IPS DF 19.7 (cell line): ENCODE data around the gene KCTD7.
"Not testable (repeated sequence)": the region's sequence is repeated elsewhere in the genome, so short reads cannot be mapped to it uniquely, and the experiment has no call there.

Source experiments
- DNase-seq: peaks from one replicate; pipeline ENCODE4 v3.0.0-alpha.2; 2013; ENCODE audit warnings: low read depth, low spot score

Gene KCTD7

GRCh38 chr7:66615699-66616098 is 13.0 kb upstream of the KCTD7 start:
- DNase-seq = no peak

- no peak for DNase-seq
These were observed 11.4 kb upstream of the KCTD7 start for GRCh38 chr7:66617295-66617694.

DNA sequence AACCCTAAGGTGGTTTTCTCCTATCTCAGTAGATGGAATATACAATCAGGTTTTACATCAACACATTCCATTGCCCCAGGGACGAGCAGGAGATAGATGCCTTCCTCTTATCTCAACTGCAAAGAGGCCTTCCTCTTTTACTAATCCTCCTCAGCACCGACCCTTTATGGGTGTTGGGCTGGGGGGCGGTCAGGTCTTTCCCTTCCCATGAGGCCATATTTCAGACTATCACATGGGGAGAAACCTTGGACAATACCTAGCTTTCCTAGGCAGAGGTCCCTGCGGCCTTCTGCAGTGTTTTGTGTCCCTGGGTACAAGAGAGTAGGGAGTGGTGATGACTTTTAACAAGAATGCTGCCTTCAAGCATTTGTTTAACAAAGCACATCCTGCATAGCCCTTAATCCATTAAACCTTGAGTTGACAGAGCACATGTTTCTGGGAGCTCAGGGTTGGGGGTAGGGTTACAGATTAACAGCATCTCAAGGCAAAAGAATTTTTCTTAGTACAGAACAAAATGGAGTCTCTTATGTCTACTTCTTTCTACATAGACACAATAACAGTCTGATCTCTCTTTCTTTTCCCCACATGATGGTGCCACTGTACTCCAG is 9.2 kb upstream of the KCTD7 start:
- peak; percentile 64 for DNase-seq

DNA sequence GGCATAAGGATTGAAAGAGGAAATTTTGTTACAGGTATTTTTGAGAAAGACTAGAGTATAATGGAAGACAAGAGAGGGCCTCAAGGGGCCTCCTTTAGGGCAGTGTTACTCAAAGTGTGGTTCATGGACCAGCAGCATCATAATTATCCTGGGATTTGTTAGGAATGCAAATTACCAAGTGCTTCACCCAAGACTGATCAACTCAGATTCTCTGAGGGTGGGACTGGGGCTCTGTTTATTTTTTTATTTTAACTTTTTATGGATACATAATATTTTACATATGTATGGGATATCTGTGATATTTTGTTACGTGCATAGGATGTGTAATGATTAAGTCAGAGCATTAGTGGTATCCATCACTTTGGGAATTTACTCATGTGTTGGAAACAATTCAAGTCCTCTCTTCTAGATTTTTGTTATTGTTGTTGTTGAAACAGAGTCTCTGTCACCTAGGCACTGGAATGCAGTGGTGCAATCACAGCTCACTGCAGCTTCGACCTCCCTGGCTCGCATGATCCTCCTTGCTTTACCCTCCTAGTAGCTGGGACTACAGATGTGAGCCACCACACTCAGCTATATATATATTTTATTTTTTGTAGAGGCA is 2.2 kb upstream of the KCTD7 start:
- no peak for DNase-seq

DNA sequence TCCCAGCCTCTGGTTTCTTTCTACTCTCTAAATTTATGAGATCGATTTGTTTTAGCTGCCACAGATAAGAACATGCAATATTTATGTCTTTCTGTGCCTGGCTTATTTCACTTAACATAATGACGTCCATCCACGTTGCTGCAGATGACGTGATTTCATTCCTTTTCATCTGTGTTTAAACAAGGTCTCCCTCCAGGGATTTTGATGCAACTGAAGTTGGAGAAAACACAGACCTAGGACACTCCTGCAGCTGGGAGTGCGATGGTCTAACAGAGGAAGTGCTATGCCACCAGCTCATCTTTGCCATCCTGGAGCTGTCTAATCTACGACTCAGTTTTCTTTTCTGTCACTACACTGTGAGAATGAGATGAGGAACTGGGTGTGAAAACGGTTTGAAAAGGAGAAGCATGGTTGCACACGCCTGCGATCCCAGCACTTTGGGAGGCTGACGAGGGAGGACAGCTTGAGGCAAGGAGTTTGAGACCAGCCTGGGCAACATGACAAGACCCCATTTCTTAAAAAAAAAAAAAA is 1.5 kb upstream of the KCTD7 start:
- no peak for DNase-seq

GRCh38 chr7:66627881-66628360 is 760 bp upstream of the KCTD7 start:
- no peak for DNase-seq

GRCh38 chr7:66629222-66630062 is 761 bp downstream of the KCTD7 start:
- no peak for DNase-seq

DNA sequence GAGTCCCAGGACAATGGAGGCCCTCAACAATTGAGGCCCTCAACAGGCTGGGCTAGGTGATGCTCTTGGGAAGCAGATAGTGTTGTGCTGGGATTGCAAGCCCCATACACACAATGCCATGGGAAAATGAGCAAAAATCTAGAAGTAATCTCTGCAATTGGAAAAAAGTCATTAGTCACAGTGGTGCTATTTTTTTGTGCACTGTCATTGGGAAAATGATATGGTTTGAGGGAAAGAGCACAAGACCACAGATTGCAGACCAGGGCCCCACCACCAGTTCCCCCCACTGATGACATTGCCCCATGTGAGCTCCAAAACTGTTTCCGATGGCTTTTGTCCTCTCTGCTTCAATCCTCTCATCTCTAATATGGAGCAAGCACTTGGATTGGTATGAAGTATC is 1.9 kb downstream of the KCTD7 start:
- no peak for DNase-seq

- no peak for DNase-seq
These were observed 2.8 kb downstream of the KCTD7 start for GRCh38 chr7:66631471-66631870.

DNA sequence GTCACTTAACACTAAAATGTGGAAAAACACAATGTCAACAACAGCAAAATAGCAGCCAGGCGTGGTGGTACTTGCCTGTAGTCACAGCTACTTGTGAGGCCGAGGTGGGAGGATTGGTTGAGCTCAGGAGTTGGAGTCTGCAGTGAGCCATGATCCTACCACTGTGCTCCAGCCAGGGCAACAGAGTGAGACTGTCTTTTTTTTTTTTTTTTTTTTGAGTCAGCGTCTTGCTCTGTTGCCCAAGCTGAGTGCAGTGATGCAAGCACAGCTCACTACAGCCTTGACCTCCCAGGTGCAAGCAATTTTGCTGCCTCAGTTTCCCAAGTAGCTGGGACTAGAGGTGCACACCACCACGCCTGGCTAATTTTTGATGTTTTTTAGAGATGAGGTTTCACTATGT is 6.1 kb downstream of the KCTD7 start:
- DNase-seq = no peak

- not testable (repeated sequence) for DNase-seq
These were observed 6.8 kb downstream of the KCTD7 start for GRCh38 chr7:66635322-66635981.

GRCh38 chr7:66635982-66636546 is 7.4 kb downstream of the KCTD7 start:
- DNase-seq = not testable (repeated sequence)

GRCh38 chr7:66638309-66639099 is 9.8 kb downstream of the KCTD7 start:
- DNase-seq = no peak

GRCh38 chr7:66639773-66640172 is 11.1 kb downstream of the KCTD7 start:
- no peak for DNase-seq

- no peak for DNase-seq
These were observed 12.3 kb downstream of the KCTD7 start for GRCh38 chr7:66640802-66641525.

DNA sequence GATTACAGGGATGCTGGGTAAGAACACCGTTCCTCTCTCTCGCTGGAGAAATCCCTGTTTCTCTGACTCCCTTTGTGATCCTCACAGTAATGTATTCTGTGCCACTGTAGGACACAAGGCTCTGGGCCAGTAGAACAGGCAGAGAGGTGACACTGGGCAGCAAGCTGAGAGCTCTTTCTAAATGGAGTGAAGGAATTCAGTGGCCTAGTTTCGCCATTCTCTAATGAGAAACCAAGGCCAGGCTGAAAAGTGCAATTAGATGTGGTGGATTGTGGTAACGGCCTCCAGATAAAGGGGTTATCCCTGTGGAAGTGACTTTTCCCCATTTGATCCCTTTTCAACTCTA is 12.8 kb downstream of the KCTD7 start:
- DNase-seq = no peak

- DNase-seq = no peak
These were observed 13.5 kb downstream of the KCTD7 start for GRCh38 chr7:66642186-66642585.

- DNase-seq = no peak
These were observed 14.3 kb downstream of the KCTD7 start for GRCh38 chr7:66642932-66643331.

GRCh38 chr7:66643395-66643794 is 14.7 kb downstream of the KCTD7 start:
- DNase-seq = no peak

GRCh38 chr7:66651026-66651425 is 22.3 kb downstream of the KCTD7 start:
- DNase-seq = not testable (repeated sequence)
